A549 treated with AZD2906 at 1 μM for 4 hours (cell line): Measurements from ENCODE around the gene P3H3. TPM values are rescaled to one million over a fixed set of nuclear protein-coding genes. Genes with fewer than 3 reads are reported as not detected.

Source experiments
- total RNA-seq: library from RNA; stranded (reverse); fragments of 200-300 nt; extraction: Qiagen RNA extraction; gene quantifications from 5 replicates; pipeline ENCODE4 v1.2.3, GENCODE V29; 2022

The P3H3 gene
- 22.2 to 28.3 TPM (median 26.4 TPM) in 5 replicates for total RNA-seq

GRCh38 chr12:6827982-6828780 lies at the start of gene P3H3:
Gene P3H3 (plus strand): TSS chr12:6828407. CDS start chr12:6828441, 34 bp downstream.

GRCh38 chr12:6788972-6789924 lies 39.0 kb upstream of the P3H3 start, which contains the start of gene CD4:
Gene CD4 (plus strand): TSS chr12:6789528. CDS start chr12:6800139, 10,611 bp downstream.

GRCh38 chr12:6821591-6822425 lies 6.4 kb upstream of the P3H3 start, which contains the start of gene GPR162:
Gene GPR162 (plus strand): TSS chr12:6821821. CDS start chr12:6823899, 2,078 bp downstream.

GRCh38 chr12:6840761-6841515 lies 12.7 kb downstream of the P3H3 start, which contains the start of gene GNB3:
Gene GNB3 (plus strand): TSS chr12:6840925. CDS start chr12:6841288, 363 bp downstream.

GRCh38 chr12:6851153-6851920 lies 23.1 kb downstream of the P3H3 start, which contains the start of gene CDCA3:
Gene CDCA3 (minus strand): TSS chr12:6851286. CDS start chr12:6850952, 334 bp downstream.

GRCh38 chr12:6851921-6852650 lies 23.9 kb downstream of the P3H3 start, which contains the start of gene USP5:
Gene USP5 (plus strand): TSS chr12:6852150. CDS start chr12:6852180, 30 bp downstream.

GRCh38 chr12:6867413-6868210 lies 39.4 kb downstream of the P3H3 start, which contains the start of gene TPI1:
Gene TPI1 (plus strand): TSS chr12:6867531. CDS start chr12:6867567, 36 bp downstream.

GRCh38 chr12:6873094-6874014 lies 45.1 kb downstream of the P3H3 start, which contains the start of gene SPSB2:
Gene SPSB2 (minus strand): TSS chr12:6873303. CDS start chr12:6872901, 402 bp downstream.

Other genes starting within 250 kb of the P3H3 start
- 52.7 to 76.9 TPM (median 54.3 TPM) in 5 replicates for gene CHD4, start 221.0 kb upstream of the P3H3 start, total RNA-seq
- gene LPAR5, start 192.4 kb upstream of the P3H3 start, total RNA-seq, result 0.53 to 0.92 TPM (median 0.65 TPM) in 5 replicates
- 0.13 to 0.28 TPM (median 0.17 TPM) in 3 of 5 replicates, not detected in the others for gene ACRBP, start 181.0 kb upstream of the P3H3 start, total RNA-seq
- gene ING4, start 165.3 kb upstream of the P3H3 start, total RNA-seq, result 12.0 to 17.7 TPM (median 14.7 TPM) in 5 replicates
- 50.4 to 60.8 TPM (median 56.9 TPM) in 5 replicates for gene ZNF384, start 139.0 kb upstream of the P3H3 start, total RNA-seq
- 0.75 to 1.00 TPM (median 0.92 TPM) in 5 replicates for gene PIANP, start 127.6 kb upstream of the P3H3 start, total RNA-seq
- 50.2 to 55.9 TPM (median 55.2 TPM) in 5 replicates for gene COPS7A, start 104.4 kb upstream of the P3H3 start, total RNA-seq
- gene MLF2, start 75.3 kb upstream of the P3H3 start, total RNA-seq, result 268 to 304 TPM (median 292 TPM) in 5 replicates
- gene PTMS, start 62.0 kb upstream of the P3H3 start, total RNA-seq, result 589 to 916 TPM (median 868 TPM) in 5 replicates
- 0.83 to 1.6 TPM (median 1.4 TPM) in 5 replicates for gene LAG3, start 55.9 kb upstream of the P3H3 start, total RNA-seq
- gene CD4, start 38.9 kb upstream of the P3H3 start, total RNA-seq, result 0.01 to 0.06 TPM in 2 of 5 replicates, not detected in the others
- 0.26 to 0.41 TPM (median 0.33 TPM) in 5 replicates for gene GPR162, start 6.6 kb upstream of the P3H3 start, total RNA-seq
- gene GNB3, start 12.5 kb downstream of the P3H3 start, total RNA-seq, result 0.92 to 2.1 TPM (median 1.4 TPM) in 5 replicates
- gene CDCA3, start 22.9 kb downstream of the P3H3 start, total RNA-seq, result 72.8 to 80.0 TPM (median 76.6 TPM) in 5 replicates
- gene USP5, start 23.7 kb downstream of the P3H3 start, total RNA-seq, result 71.9 to 93.6 TPM (median 77.7 TPM) in 5 replicates
- gene TPI1, start 39.1 kb downstream of the P3H3 start, total RNA-seq, result 1,494 to 1,665 TPM (median 1,624 TPM) in 5 replicates
- gene SPSB2, start 44.9 kb downstream of the P3H3 start, total RNA-seq, result 24.5 to 34.1 TPM (median 33.9 TPM) in 5 replicates
- gene LRRC23, start 76.4 kb downstream of the P3H3 start, total RNA-seq, result 15.6 to 19.4 TPM (median 16.9 TPM) in 5 replicates
- gene ENO2, start 86.2 kb downstream of the P3H3 start, total RNA-seq, result 29.0 to 33.1 TPM (median 32.0 TPM) in 5 replicates
- 50.9 to 76.0 TPM (median 73.6 TPM) in 5 replicates for gene ATN1, start 99.6 kb downstream of the P3H3 start, total RNA-seq
- not detected in 5 replicates for gene RNU7-1, start 115.4 kb downstream of the P3H3 start, total RNA-seq
- 261 to 320 TPM (median 303 TPM) in 5 replicates for gene C12orf57, start 115.6 kb downstream of the P3H3 start, total RNA-seq
- gene PTPN6, start 122.9 kb downstream of the P3H3 start, total RNA-seq, result 9.1 to 13.5 TPM (median 10.5 TPM) in 5 replicates
- 316 to 337 TPM (median 328 TPM) in 5 replicates for gene PHB2, start 142.3 kb downstream of the P3H3 start, total RNA-seq
- 54.5 to 63.2 TPM (median 59.6 TPM) in 5 replicates for gene EMG1, start 142.5 kb downstream of the P3H3 start, total RNA-seq
- gene LPCAT3, start 190.1 kb downstream of the P3H3 start, total RNA-seq, result 26.7 to 30.7 TPM (median 29.8 TPM) in 5 replicates
- 40.4 to 73.4 TPM (median 41.9 TPM) in 5 replicates for gene C1S, start 232.3 kb downstream of the P3H3 start, total RNA-seq